Measurements from ENCODE around the gene LARGE1.

The LARGE1 gene

GRCh38 chr22:33889748-33890147 lies 30.5 kb downstream of the LARGE1 start:
- peaks cover 0 to 12% (median 4%) of the 10 kb centered on the region in 11 experiments; a peak in 8 of 22 replicates for H3K9me3 ChIP-seq (replicated peaks in 1 of 11)
- TF ChIP-seq Cebpa-rat (IDR thresholded peaks at IDR 0.05) = no peak
- peak overlapping the region in 6 of 10 experiments; percentile 12 to 46 (median 22); a peak in 5 of 20 replicates for H3K4me3 ChIP-seq
- H3K27ac ChIP-seq = peak overlapping the region in 8 of 11 experiments; percentile 12 to 67 (median 46); a peak in 12 of 22 replicates
- H3K9ac ChIP-seq = peak overlapping the region in 6 of 11 experiments; percentile 14 to 52 (median 26); a peak in 5 of 22 replicates
- peak overlapping the region; percentile 67 to 93 (median 87) for H3K4me2 ChIP-seq
- peaks cover 4 to 89% (median 81%) of the 10 kb centered on the region in 11 experiments; a peak in 16 of 22 replicates for H4K20me1 ChIP-seq
- H3K36me3 ChIP-seq = peaks cover 0 to 12% (median 0%) of the 10 kb centered on the region in 11 experiments; a peak in 3 of 22 replicates
- no peaks in the 10 kb centered on the region for H3K27me3 ChIP-seq
- H3K4me1 ChIP-seq = peaks cover 47 to 92% (median 72%) of the 10 kb centered on the region in 10 experiments

DNA sequence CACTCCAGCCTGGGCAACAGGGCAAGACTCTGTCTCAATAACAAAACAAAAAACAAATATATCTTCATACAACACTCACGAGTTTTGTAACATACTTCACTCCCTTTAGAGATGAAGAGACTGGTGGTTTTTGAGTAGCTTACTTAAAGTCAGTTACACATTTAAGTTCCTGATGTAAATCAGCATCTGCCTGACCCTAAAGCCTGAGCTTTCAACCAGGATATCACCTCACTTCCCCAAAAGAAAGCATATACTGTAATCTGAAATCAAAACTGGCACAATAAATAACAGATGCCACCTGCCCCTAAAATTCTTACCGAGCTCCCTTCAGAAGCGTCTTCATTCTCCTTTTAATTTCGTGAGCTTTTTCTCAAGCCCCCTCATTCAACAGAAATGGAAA lies 31.5 kb downstream of the LARGE1 start:
- Histone ChIP-seq H4K20me1 (peaks cover 4 to 91% (median 84%) of the 10 kb centered on the region in 11 experiments; a peak in 18 of 22 replicates), H3K9me3 (replicated peaks in 1 of 11) (peaks cover 0 to 4% (median 0%) of the 10 kb centered on the region in 11 experiments; a peak in 6 of 22 replicates), H3K36me3 (peaks cover 0 to 8% (median 0%) of the 10 kb centered on the region in 11 experiments; a peak in 2 of 22 replicates), H3K27ac (peak overlapping the region in 5 of 11 experiments; percentile 27 to 67 (median 63); a peak in 6 of 22 replicates), H3K4me2 (peak overlapping the region; percentile 67 to 93 (median 87)), H3K4me1 (peaks cover 47 to 84% (median 74%) of the 10 kb centered on the region in 10 experiments), H3K27me3 (no peaks in the 10 kb centered on the region), H3K9ac (peak overlapping the region in 2 of 11 experiments; percentile 6 to 52; a peak in 1 of 22 replicates), H3K4me3 (no peak overlapping the region)
- TF ChIP-seq Cebpa-rat (IDR thresholded peaks at IDR 0.05) = no peak

DNA sequence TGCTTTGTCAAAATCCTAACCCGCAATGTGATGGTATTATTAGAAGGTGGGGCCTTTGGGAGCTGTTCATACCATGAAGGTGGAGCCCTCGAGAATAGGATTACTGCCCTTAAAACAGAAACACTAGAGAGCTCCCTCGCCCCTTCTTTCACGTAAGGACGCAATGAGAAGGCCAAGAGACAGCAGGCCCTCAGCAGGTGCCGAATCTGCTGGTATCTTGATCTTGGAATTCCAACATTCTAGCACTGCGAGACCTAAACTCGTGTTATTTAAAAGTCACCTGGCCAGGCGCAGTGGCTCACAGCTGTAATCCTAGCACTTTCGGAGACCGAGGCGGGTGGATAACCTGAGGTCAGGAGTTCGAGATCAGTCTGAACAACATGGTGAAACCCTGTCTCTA lies 33.1 kb downstream of the LARGE1 start:
- peaks cover 39 to 69% (median 60%) of the 10 kb centered on the region in 10 experiments for H3K4me1 ChIP-seq
- H3K27me3 ChIP-seq = no peaks in the 10 kb centered on the region
- H3K9ac ChIP-seq = no peak overlapping the region
- H3K27ac ChIP-seq = no peak overlapping the region
- H3K36me3 ChIP-seq = peaks cover 0 to 8% (median 0%) of the 10 kb centered on the region in 11 experiments; a peak in 1 of 22 replicates
- H4K20me1 ChIP-seq = peaks cover 8 to 96% (median 89%) of the 10 kb centered on the region in 11 experiments; a peak in 18 of 22 replicates
- H3K4me3 ChIP-seq = no peak overlapping the region
- peak overlapping the region in 1 of 11 experiments; percentile 15; a peak in 1 of 22 replicates for H3K4me2 ChIP-seq
- no peaks in the 10 kb centered on the region for H3K9me3 ChIP-seq (replicated peaks in 1 of 11)
- TF ChIP-seq Cebpa-rat (IDR thresholded peaks at IDR 0.05) = no peak

GRCh38 chr22:33886696-33887095 lies 33.6 kb downstream of the LARGE1 start:
- Histone ChIP-seq H3K4me1 (peaks cover 34 to 64% (median 55%) of the 10 kb centered on the region in 10 experiments), H4K20me1 (peaks cover 4 to 96% (median 87%) of the 10 kb centered on the region in 11 experiments; a peak in 19 of 22 replicates)

GRCh38 chr22:33884829-33885228 lies 35.4 kb downstream of the LARGE1 start:
- H3K4me3 ChIP-seq = no peak overlapping the region

More at GRCh38 chr22:33886696-33887095, 33.6 kb downstream of the LARGE1 start:
- Histone ChIP-seq H3K27me3 (no peaks in the 10 kb centered on the region), H3K4me2 (no peak overlapping the region), H3K9me3 (replicated peaks in 1 of 11) (no peaks in the 10 kb centered on the region), H3K4me3 (no peak overlapping the region), H3K27ac (no peak overlapping the region), H3K36me3 (peaks cover 0 to 8% (median 0%) of the 10 kb centered on the region in 11 experiments; a peak in 1 of 22 replicates), H3K9ac (no peak overlapping the region)
- no peak for TF ChIP-seq Cebpa-rat (IDR thresholded peaks at IDR 0.05)

DNA sequence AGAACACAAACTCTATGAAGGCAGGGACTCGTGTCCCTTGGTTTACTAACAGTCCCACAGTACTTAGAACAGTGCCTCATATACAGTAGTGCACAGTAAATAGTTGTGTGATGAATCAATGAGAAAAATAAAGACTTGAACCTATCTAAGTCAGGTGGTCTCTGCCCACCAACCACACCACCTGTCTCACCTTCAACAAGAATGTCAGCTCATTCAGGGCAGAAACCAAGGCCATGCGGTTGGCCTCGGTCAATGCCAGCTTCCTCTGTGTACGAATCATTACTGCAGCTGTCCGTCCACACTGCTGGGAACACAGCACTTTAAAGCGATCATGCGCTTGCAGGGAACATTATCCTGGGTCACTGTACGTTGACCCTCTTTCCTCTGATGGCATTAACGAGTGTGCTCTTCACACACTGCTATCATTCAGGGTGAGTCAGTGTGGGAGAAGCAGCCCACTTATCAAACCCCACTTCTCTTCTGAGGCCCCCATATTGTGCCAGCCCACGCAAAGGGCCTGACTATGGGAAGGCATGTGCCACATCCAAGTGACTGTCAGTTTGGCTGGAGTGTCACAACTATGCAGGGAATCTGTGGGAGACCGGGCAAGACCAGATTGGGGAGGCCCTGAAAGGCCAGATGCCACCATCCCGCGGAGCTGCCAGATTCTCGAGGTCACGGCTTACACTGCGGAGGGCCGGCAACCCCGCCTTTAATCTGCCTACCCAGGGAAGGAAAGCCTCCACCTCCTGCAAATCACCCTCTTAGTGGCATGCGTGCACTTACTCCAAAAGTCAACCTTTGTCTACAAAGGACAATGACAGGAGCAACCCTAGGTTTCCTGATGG lies 36.1 kb downstream of the LARGE1 start:
- peaks cover 4 to 97% (median 88%) of the 10 kb centered on the region in 11 experiments; a peak in 19 of 22 replicates for H4K20me1 ChIP-seq

More at GRCh38 chr22:33884829-33885228, 35.4 kb downstream of the LARGE1 start:
- no peak overlapping the region for H3K9ac ChIP-seq
- peaks cover 27 to 46% (median 36%) of the 10 kb centered on the region in 10 experiments for H3K4me1 ChIP-seq
- H3K36me3 ChIP-seq = peaks cover 0 to 8% (median 0%) of the 10 kb centered on the region in 11 experiments; a peak in 2 of 22 replicates
- peak overlapping the region in 7 of 11 experiments; percentile 26 to 57 (median 51); a peak in 11 of 22 replicates for H3K4me2 ChIP-seq
- TF ChIP-seq Cebpa-rat (IDR thresholded peaks at IDR 0.05) = no peak
- H3K9me3 ChIP-seq (replicated peaks in 1 of 11) = no peaks in the 10 kb centered on the region
- no peak overlapping the region for H3K27ac ChIP-seq
- H3K27me3 ChIP-seq = no peaks in the 10 kb centered on the region
- peaks cover 4 to 97% (median 87%) of the 10 kb centered on the region in 11 experiments; a peak in 19 of 22 replicates for H4K20me1 ChIP-seq

GRCh38 chr22:33883561-33883960 lies 36.7 kb downstream of the LARGE1 start:
- Histone ChIP-seq H3K27ac (no peak overlapping the region), H3K4me2 (0 out of 22 replicates have a peak overlapping the region, but pooled peaks of 1 of the 11 experiments have one; percentile 7), H3K9me3 (replicated peaks in 1 of 11) (no peaks in the 10 kb centered on the region), H3K9ac (no peak overlapping the region), H3K4me3 (no peak overlapping the region), H3K36me3 (peaks cover 0 to 10% (median 0%) of the 10 kb centered on the region in 11 experiments; a peak in 2 of 22 replicates), H4K20me1 (peaks cover 4 to 97% (median 88%) of the 10 kb centered on the region in 11 experiments; a peak in 19 of 22 replicates), H3K4me1 (peaks cover 14 to 33% (median 24%) of the 10 kb centered on the region in 10 experiments), H3K27me3 (no peaks in the 10 kb centered on the region)
- TF ChIP-seq Cebpa-rat (IDR thresholded peaks at IDR 0.05) = no peak

More for the DNA sequence above, 36.1 kb downstream of the LARGE1 start:
- Histone ChIP-seq H3K27ac (no peak overlapping the region), H3K4me2 (0 out of 22 replicates have a peak overlapping the region, but pooled peaks of 1 of the 11 experiments have one; percentile 7), H3K9ac (no peak overlapping the region), H3K36me3 (peaks cover 0 to 10% (median 0%) of the 10 kb centered on the region in 11 experiments; a peak in 2 of 22 replicates), H3K4me1 (peaks cover 20 to 39% (median 30%) of the 10 kb centered on the region in 10 experiments), H3K4me3 (no peak overlapping the region), H3K9me3 (replicated peaks in 1 of 11) (no peaks in the 10 kb centered on the region), H3K27me3 (no peaks in the 10 kb centered on the region)
- no peak for TF ChIP-seq Cebpa-rat (IDR thresholded peaks at IDR 0.05)

GRCh38 chr22:33882991-33883390 lies 37.3 kb downstream of the LARGE1 start:
- Histone ChIP-seq H3K9me3 (replicated peaks in 1 of 11) (no peaks in the 10 kb centered on the region), H3K9ac (no peak overlapping the region), H3K4me3 (no peak overlapping the region), H3K4me2 (no peak overlapping the region), H3K27me3 (no peaks in the 10 kb centered on the region), H3K4me1 (peaks cover 9 to 27% (median 18%) of the 10 kb centered on the region in 10 experiments; a peak in 18 of 20 replicates), H3K36me3 (peaks cover 0 to 8% (median 0%) of the 10 kb centered on the region in 11 experiments; a peak in 2 of 22 replicates), H3K27ac (no peak overlapping the region), H4K20me1 (peaks cover 4 to 98% (median 86%) of the 10 kb centered on the region in 11 experiments; a peak in 19 of 22 replicates)
- no peak for TF ChIP-seq Cebpa-rat (IDR thresholded peaks at IDR 0.05)

Data from BLaER1 treated with 17β-estradiol and CSF1 and Interleukin-3, amounts not matched to agents 10 nM and 100 nM (cell line).